K562 (cell line): ENCODE measurements around the gene ARHGDIA. TPM values are rescaled to one million over a fixed set of nuclear protein-coding genes. Genes with fewer than 3 reads are reported as not detected.
A peak's percentile ranks its signal among the peaks of the same experiment; 100 is the strongest.

Experiments
- AFF4 ChIP-seq: sonication (generic); formaldehyde crosslinking; IDR thresholded peaks from 2 replicates; pipeline ENCODE4 v1.8.0; 2023; ENCODE audit warnings: mild to moderate bottlenecking, missing genetic modification reagents
- CXXC5 ChIP-seq: fragments of 250-450 bp; sonication (Bioruptor Pico); IDR thresholded peaks from 2 replicates; pipeline ENCODE4 v1.8.0; 2022; ENCODE audit warnings: inconsistent platforms, mild to moderate bottlenecking, moderate library complexity
- FOXP4 ChIP-seq: sonication (generic); formaldehyde crosslinking; IDR thresholded peaks from 2 replicates; pipeline ENCODE4 v1.8.0; 2022; ENCODE audit warnings: mild to moderate bottlenecking, missing genetic modification reagents, borderline replicate concordance
- MBD1 ChIP-seq: fragments of 250-450 bp; sonication (Bioruptor Pico); IDR thresholded peaks from 2 replicates; pipeline ENCODE4 v1.8.0; 2022; ENCODE audit warnings: inconsistent platforms
- RBFOX2 ChIP-seq: fragments of 200-400 bp; formaldehyde crosslinking; IDR thresholded peaks from 2 replicates; pipeline ENCODE4 v1.6.1; 2017; ENCODE audit warnings: low read depth, mild to moderate bottlenecking, low read length, moderate library complexity
- RBM22 ChIP-seq: fragments of 200-400 bp; formaldehyde crosslinking; IDR thresholded peaks from 2 replicates; pipeline ENCODE4 v1.6.1; 2018; ENCODE audit warnings: low read length, low read depth; ENCODE audit not compliant: poor library complexity, severe bottlenecking
- SIRT6 ChIP-seq: IDR thresholded peaks from one replicate; pipeline ENCODE4 v1.6.1; 2012; ENCODE audit warnings: low read depth, mild to moderate bottlenecking, control low read depth, inconsistent platforms, low read length, moderate library complexity
- TRIM28 ChIP-seq: fragments of 450-650 bp; IDR thresholded peaks from 2 replicates; pipeline ENCODE4 v1.6.1; 2017
- TSC22D4 ChIP-seq: fragments of 450-650 bp; IDR thresholded peaks from 2 replicates; pipeline ENCODE4 v1.6.1; 2016; ENCODE audit warnings: missing genetic modification characterization, missing biosample characterization, control low read depth
- USF1 ChIP-seq: sonication (generic); formaldehyde crosslinking; IDR thresholded peaks from 2 replicates; pipeline ENCODE4 v1.9.0; 2022; ENCODE audit warnings: mild to moderate bottlenecking, missing genetic modification reagents
- ZNF3 ChIP-seq: fragments of 250-450 bp; sonication (Bioruptor Pico); IDR thresholded peaks from 2 replicates; pipeline ENCODE4 v1.5.0; 2021; ENCODE audit warnings: mild to moderate bottlenecking, moderate library complexity
- ZNF518B ChIP-seq: fragments of 250-450 bp; sonication (Bioruptor Pico); IDR thresholded peaks from 2 replicates; pipeline ENCODE4 v1.5.0; 2021; ENCODE audit warnings: mild to moderate bottlenecking, moderate library complexity
- polyA plus RNA-seq, 8 experiments: library from polyadenylated mRNA; depleted of rRNA in 4 of 8; stranded (reverse) in 5 of 8; unstranded in 3 of 8; fragments of >200 nt; fragmentation: Nextera tagmentation in 2 of 8; fragmentation: Illumina TruSeq in 1 of 8; extraction: Ambion mirVana in 2 of 8; extraction: Trizol in 1 of 8; gene quantifications; 2 replicates each; pipeline versions ENCODE4 v1.2.1 to v1.2.3, GENCODE V29; 2011 to 2014; ENCODE audit warnings: inconsistent platforms in 1 of 8, missing spikeins in 1 of 8
- total RNA-seq, 7 experiments: library from RNA; depleted of rRNA in 6 of 7; stranded (reverse); fragments of >200 nt in 6 of 7; fragmentation: Illumina TruSeq in 2 of 7; extraction: Trizol in 2 of 7; gene quantifications; 2 replicates each; pipeline versions ENCODE4 v1.2.1 to v1.2.3, GENCODE V29; 2011 to 2021; ENCODE audit warnings: low replicate concordance in 1 of 7

ARHGDIA gene
- total and polyA plus RNA-seq, 9 of the 15 experiments (the other 6 are each of a cell fraction or from before 2014, with no cell fraction given): 9.6 to 340 (median 97.6) TPM

GRCh38 chr17:81902653-81903414 is 31.7 kb upstream of the ARHGDIA start (continued):
- TF ChIP-seq ZNF518B (no peak), AFF4 (no peak), RBFOX2 (peak; percentile 65), FOXP4 (no peak), MBD1 (CRISPR knock-in tag) (no peak), SIRT6 (no peak), RBM22 (peak; percentile 77), CXXC5 (CRISPR knock-in tag) (peak; percentile 14; the same call in 1 of the 2 replicates), TRIM28 (no peak), ZNF3 (0 out of 2 replicates have a peak, but pooled peaks have one; percentile 59), TSC22D4 (tag) (no peak), USF1 (CRISPR knock-in tag) (no peak)
